BJ (cell line): ENCODE data around the gene SPSB4. TPM values are rescaled to one million over a fixed set of nuclear protein-coding genes. Genes with fewer than 3 reads are reported as not detected.

Experiments used
- CTCF ChIA-PET: fragments of 350-600 bp; formaldehyde crosslinking; extraction: SDS; loops from one replicate; lab custom pipeline; 2021; ENCODE audit warnings: antibody characterized with exemption, inconsistent platforms; lab: Yijun Ruan, JAX
- POLR2A ChIA-PET: fragments of 300-600 bp; sonication (Branson Sonifier 250); formaldehyde crosslinking; extraction: SDS; loops from one replicate; lab custom pipeline; 2021; ENCODE audit warnings: antibody characterized with exemption; lab: Charles Lee
- DNase-seq: peaks from one replicate; pipeline ENCODE4 v3.0.0-alpha.2; 2011; ENCODE audit warnings: low read depth
- H3K27me3 ChIP-seq: 2 replicates; pipeline ENCODE4 v1.6.0; 2011; ENCODE audit warnings: low read length; ENCODE audit not compliant: control insufficient read depth, insufficient read depth
- H3K36me3 ChIP-seq: 2 replicates; pipeline ENCODE4 v1.5.1; 2011; ENCODE audit warnings: low read length; ENCODE audit not compliant: control insufficient read depth, insufficient read depth
- H3K4me3 ChIP-seq: 2 replicates; pipeline ENCODE4 v1.5.1; 2011; ENCODE audit warnings: low read depth, mild to moderate bottlenecking, control low read depth, low read length
- polyA plus RNA-seq: library from polyadenylated mRNA; depleted of rRNA; stranded (reverse); fragments of >200 nt; gene quantifications from 2 replicates; pipeline ENCODE4 v1.2.3, GENCODE V29; 2011
- TF ChIP-seq, protein P1 (sequence below): IDR thresholded peaks from 2 replicates; pipeline ENCODE4 v1.5.1; 2011; ENCODE audit warnings: low read depth, mild to moderate bottlenecking, control low read depth, inconsistent platforms, low read length, moderate library complexity; ENCODE audit not compliant: insufficient read depth

Gene SPSB4
- polyA plus RNA-seq, 1 experiment = not detected

DNA sequence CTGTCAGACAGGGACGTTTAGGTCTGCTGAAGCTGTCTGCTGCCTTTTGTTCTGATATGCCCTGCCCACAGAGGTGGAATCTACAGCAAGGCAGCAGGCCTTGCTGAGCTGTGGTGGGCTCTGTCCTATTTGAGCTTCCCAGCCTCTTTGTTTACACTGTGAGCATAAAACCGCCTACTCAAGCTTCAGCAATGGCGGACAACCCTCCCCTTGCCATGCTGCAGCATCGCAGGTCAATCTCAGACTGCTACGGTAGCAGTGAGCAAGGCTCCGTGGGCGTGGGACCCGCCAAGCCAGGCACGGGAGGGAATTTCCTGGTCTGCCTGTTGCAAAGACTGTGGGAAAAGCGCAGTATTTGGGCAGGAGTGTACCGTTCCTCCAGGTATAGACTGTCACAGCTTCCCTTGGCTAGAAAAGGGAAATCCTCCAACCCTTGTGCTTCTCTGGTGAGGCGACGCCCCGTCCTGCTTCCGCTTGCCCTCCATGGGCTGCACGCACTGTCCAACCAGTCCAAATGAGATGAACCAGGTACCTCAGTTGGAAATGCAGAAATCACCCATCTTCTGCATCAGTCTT is 71.4 kb downstream of the SPSB4 start:
- DNase-seq = no peak
- CTCF ChIA-PET = no interaction called here
- TF ChIP-seq, protein P1, sequence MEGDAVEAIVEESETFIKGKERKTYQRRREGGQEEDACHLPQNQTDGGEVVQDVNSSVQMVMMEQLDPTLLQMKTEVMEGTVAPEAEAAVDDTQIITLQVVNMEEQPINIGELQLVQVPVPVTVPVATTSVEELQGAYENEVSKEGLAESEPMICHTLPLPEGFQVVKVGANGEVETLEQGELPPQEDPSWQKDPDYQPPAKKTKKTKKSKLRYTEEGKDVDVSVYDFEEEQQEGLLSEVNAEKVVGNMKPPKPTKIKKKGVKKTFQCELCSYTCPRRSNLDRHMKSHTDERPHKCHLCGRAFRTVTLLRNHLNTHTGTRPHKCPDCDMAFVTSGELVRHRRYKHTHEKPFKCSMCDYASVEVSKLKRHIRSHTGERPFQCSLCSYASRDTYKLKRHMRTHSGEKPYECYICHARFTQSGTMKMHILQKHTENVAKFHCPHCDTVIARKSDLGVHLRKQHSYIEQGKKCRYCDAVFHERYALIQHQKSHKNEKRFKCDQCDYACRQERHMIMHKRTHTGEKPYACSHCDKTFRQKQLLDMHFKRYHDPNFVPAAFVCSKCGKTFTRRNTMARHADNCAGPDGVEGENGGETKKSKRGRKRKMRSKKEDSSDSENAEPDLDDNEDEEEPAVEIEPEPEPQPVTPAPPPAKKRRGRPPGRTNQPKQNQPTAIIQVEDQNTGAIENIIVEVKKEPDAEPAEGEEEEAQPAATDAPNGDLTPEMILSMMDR = no peak
- no peak overlapping the region for H3K4me3 ChIP-seq
- no peaks in the 10 kb centered on the region for H3K36me3 ChIP-seq
- POLR2A ChIA-PET = no interaction called here
- H3K27me3 ChIP-seq = no peaks in the 10 kb centered on the region

DNA sequence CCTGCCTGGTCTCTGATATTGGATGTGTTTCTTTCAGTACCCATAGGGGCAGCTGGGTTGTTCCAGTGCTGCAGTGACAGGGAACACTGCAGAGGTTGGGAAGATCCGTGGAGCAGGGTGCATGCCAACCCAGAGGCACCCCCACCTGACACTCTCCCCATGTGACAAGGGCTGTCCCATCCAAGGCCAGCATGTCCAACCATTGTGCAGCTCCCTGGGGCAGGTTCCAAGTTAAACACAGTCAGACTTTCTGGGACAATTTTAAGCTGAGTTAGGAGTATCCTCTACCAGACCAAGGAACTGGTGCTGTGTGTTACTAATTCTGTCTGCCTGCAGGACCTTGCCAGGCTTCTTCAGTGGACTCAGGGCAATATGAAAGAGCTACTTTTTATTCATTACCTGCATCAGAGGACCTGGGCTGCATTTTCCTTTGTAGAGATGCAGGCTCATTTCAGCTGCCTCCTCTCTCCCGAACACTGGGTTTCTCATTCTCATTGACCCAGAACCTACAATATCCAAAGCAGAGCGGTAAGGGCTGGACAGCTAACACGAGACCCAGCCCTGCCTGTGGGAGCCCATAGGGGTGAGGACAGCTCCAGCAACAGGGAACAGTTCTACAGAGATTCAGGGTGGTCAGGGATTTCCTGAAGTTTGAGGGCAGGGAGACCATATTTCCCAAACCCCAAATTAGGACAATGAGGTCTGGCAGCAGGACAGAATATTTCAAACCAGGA is 72.7 kb downstream of the SPSB4 start:
- Histone ChIP-seq H3K27me3 (no peaks in the 10 kb centered on the region), H3K36me3 (no peaks in the 10 kb centered on the region), H3K4me3 (no peak overlapping the region)
- no peak for DNase-seq
- ChIA-PET POLR2A (no interaction called here), CTCF (no interaction called here)
- TF ChIP-seq, protein P1 = no peak

DNA sequence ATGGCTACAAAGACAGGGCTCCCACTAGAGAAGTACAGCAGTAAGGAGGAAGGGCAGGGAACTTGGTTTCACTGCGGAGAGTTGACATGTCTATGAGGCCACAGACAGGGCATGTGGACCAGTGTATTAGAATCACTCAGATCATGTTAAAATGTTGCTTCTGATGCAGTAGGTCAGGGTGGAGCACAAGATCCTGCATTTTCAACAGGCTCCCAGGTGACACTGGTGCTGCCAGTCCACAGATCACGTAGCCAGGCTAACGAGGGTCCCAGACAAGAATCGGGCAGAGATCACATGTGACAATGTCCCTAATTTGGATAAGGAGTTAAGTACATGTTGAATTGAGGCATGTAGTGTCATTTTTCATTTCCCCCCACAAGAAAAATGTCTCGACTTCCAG is 73.6 kb downstream of the SPSB4 start:
- Histone ChIP-seq H3K36me3 (no peaks in the 10 kb centered on the region), H3K4me3 (no peak overlapping the region), H3K27me3 (no peaks in the 10 kb centered on the region)
- POLR2A ChIA-PET = no interaction called here
- DNase-seq = no peak
- CTCF ChIA-PET = no interaction called here
- TF ChIP-seq, protein P1 = no peak

DNA sequence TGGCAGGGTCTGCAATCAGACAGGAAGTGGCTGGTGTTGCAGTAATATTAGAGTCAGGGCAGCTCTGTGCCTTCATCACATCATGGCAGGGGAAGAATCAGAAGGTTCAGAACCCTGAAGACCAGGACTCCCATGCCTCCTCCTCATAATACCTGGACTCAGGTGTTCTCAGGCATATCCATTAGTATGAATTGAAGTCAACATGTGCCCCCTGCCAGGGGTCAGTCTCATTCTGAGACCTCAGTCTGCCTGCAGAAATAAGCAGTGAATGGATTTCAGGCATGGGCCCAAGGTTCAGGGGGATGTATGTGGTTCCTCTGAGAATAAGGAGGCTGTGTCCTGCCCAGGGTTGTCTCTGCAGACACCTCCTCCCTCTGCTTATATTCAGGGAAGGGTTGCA is 74.2 kb downstream of the SPSB4 start:
- H3K4me3 ChIP-seq = no peak overlapping the region
- H3K27me3 ChIP-seq = no peaks in the 10 kb centered on the region
- TF ChIP-seq, protein P1 = no peak
- ChIA-PET CTCF (no interaction called here), POLR2A (no interaction called here)
- no peaks in the 10 kb centered on the region for H3K36me3 ChIP-seq
- DNase-seq = no peak

DNA sequence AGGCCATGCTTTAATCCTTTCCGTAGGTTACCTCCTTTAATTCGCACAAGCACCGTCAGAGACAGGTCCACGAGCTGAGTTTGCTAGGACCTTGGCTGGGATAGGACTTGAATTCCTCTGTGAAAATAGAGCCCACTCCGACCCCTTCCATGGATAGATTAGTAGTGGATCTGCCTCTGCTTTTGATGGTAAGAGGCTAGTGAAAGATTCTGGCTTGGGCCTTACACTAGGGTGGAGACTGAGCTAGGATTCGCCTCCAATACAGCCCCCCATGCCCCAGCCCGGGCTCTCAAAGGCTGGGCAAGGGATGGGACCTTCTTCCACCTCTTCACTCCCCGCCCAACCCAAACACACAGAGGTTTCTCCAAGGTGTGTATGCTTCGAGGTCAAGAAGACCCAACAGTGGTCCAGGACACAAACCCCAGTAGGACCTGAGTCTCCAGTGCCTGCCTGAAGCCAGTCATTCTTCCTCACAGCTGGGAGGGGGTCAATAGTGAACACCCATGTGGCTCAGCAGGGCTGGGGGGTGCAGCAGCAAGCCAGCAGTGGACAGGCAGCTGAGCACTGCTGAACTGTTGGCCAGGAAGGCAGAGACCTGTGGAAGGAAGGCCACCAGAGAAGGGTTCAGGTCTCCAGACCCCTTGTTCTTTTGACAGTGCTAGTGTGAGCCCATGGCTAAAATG is 75.7 kb downstream of the SPSB4 start:
- TF ChIP-seq, protein P1 = no peak
- CTCF ChIA-PET = no interaction called here

More for the DNA sequence above, 75.7 kb downstream of the SPSB4 start:
- H3K27me3 ChIP-seq = no peaks in the 10 kb centered on the region
- POLR2A ChIA-PET = no interaction called here
- DNase-seq = no peak
- no peaks in the 10 kb centered on the region for H3K36me3 ChIP-seq
- H3K4me3 ChIP-seq = no peak overlapping the region
